Stimulated activated CD4-positive, alpha-beta T cell treated with anti-CD3 and anti-CD28 coated beads, Interleukin-15, amount 100 ng/mL, for 24 hours (primary cell): ENCODE results near the gene HDLBP.
A peak's percentile ranks its signal among the peaks of the same experiment; 100 is the strongest.
"Not testable (repeated sequence)": the region's sequence is repeated elsewhere in the genome, so short reads cannot be mapped to it uniquely, and the experiment has no call there.

Source experiments
- DNase-seq: peaks from one replicate; pipeline ENCODE4 v3.0.0-alpha.2; 2020

The HDLBP gene

GRCh38 chr2:241329669-241330615, 14.5 kb upstream of the HDLBP start:
- DNase-seq, result no peak

GRCh38 chr2:241325257-241325656, 9.8 kb upstream of the HDLBP start:
- no peak for DNase-seq

- no peak for DNase-seq
These were observed 9.3 kb upstream of the HDLBP start for GRCh38 chr2:241324775-241325174.

- DNase-seq, result no peak
These were observed 8.3 kb upstream of the HDLBP start for GRCh38 chr2:241323778-241324177.

GRCh38 chr2:241321886-241322285, 6.4 kb upstream of the HDLBP start:
- DNase-seq, result no peak

GRCh38 chr2:241321033-241321432, 5.6 kb upstream of the HDLBP start:
- DNase-seq, result no peak

GRCh38 chr2:241320394-241320793, 4.9 kb upstream of the HDLBP start:
- DNase-seq, result no peak

- DNase-seq, result not testable (repeated sequence)
These were observed 3.4 kb upstream of the HDLBP start for GRCh38 chr2:241318830-241319229.

GRCh38 chr2:241317391-241317790, 1.9 kb upstream of the HDLBP start:
- DNase-seq, result no peak

- no peak for DNase-seq
These were observed 1.4 kb upstream of the HDLBP start for GRCh38 chr2:241316825-241317224.

- DNase-seq, result peak; percentile 78
These were observed 583 bp upstream of the HDLBP start, which contains the start of gene SEPTIN2 for GRCh38 chr2:241315879-241316631. Gene SEPTIN2, plus strand, starts transcription at chr2:241315925. Its CDS starts 8,308 bp downstream, at chr2:241324233.

- DNase-seq, result no peak
These were observed 1.0 kb downstream of the HDLBP start for GRCh38 chr2:241314226-241315092.

- no peak for DNase-seq
These were observed 1.9 kb downstream of the HDLBP start for GRCh38 chr2:241313543-241314095.

GRCh38 chr2:241312082-241312481, 3.4 kb downstream of the HDLBP start:
- no peak for DNase-seq

- no peak for DNase-seq
These were observed 4.4 kb downstream of the HDLBP start for GRCh38 chr2:241310917-241311566.

GRCh38 chr2:241309684-241310117, 5.8 kb downstream of the HDLBP start:
- DNase-seq, result peak; percentile 77

GRCh38 chr2:241308832-241309500, 6.5 kb downstream of the HDLBP start:
- DNase-seq, result no peak

- no peak for DNase-seq
These were observed 7.2 kb downstream of the HDLBP start for GRCh38 chr2:241308267-241308666.

GRCh38 chr2:241307055-241307454, 8.4 kb downstream of the HDLBP start:
- no peak for DNase-seq

- DNase-seq, result no peak
These were observed 11.3 kb downstream of the HDLBP start for GRCh38 chr2:241304039-241304670.
